ENCODE results near the gene CKS1B. TPM values are rescaled to one million over a fixed set of nuclear protein-coding genes. Genes with fewer than 3 reads are reported as not detected.

The CKS1B gene
- total and polyA plus RNA-seq, 9 of the 15 experiments (the other 6 are each of a cell fraction or from before 2014, with no cell fraction given) = 215 to 1,103 (median 460) TPM

GRCh38 chr1:155017041-155017945 is 42.8 kb downstream of the CKS1B start (continued):
- TF ChIP-seq ARID4B (CRISPR knock-in tag; IDR thresholded peaks at IDR 0.05) (peak; percentile 73), ELK1 (CRISPR knock-in tag; IDR thresholded peaks at IDR 0.05) (no peak), ZNF699 (CRISPR knock-in tag; IDR thresholded peaks at IDR 0.05; ENCODE audit: insufficient replicate concordance) (no peak), ZNF740 (CRISPR knock-in tag; IDR thresholded peaks at IDR 0.05) (peak; percentile 72), ZNF740 (tag; IDR thresholded peaks at IDR 0.05) (no peak), ID3 (CRISPR knock-in tag; IDR thresholded peaks at IDR 0.05) (no peak), ID3 (tag; IDR thresholded peaks at IDR 0.05) (peak; percentile 90; the same call in 1 of the 2 replicates), USF2 (CRISPR knock-in tag; IDR thresholded peaks at IDR 0.05) (no peak), DDX20 (tag; IDR thresholded peaks at IDR 0.05; ENCODE audit: low read depth) (no peak), TGIF2 (CRISPR knock-in tag; IDR thresholded peaks at IDR 0.05) (no peak), BRD9 (IDR thresholded peaks at IDR 0.05; ENCODE audit: low read depth, partially characterized antibody) (no peak), E2F4 (CRISPR knock-in tag; IDR thresholded peaks at IDR 0.05; ENCODE audit: low read depth) (0 out of 2 replicates have a peak, but pooled peaks have one; percentile 40)
